GM12878 (cell line): ENCODE data around the gene AP2S1. TPM values are rescaled to one million over a fixed set of nuclear protein-coding genes. Genes with fewer than 3 reads are reported as not detected.

Experiments
- ATAC-seq: fragments of 200-7000 bp; cut with Tn5 transposase; 3 replicates; pipeline ENCODE4 v1.9.1; 2020; ENCODE audit warnings: mild to moderate bottlenecking, moderate library complexity
- BruUV-seq: library from RNA; stranded (reverse); fragments of 400-500 nt; replicated peaks from 2 replicates; lab custom pipeline; 2021; lab: Mats Ljungman, UMichigan
- CTCF ChIA-PET: fragments of 300-600 bp; sonication (Branson Sonifier 250); formaldehyde crosslinking; extraction: SDS; loops from one replicate; lab custom pipeline; 2021; ENCODE audit warnings: inconsistent platforms; lab: Yijun Ruan, JAX
- POLR2A ChIA-PET: fragments of 350-600 bp; formaldehyde crosslinking; extraction: SDS; loops from one replicate; lab custom pipeline; 2021; ENCODE audit warnings: inconsistent platforms; lab: Charles Lee
- RAD21 ChIA-PET: fragments of 300-600 bp; sonication (Branson Sonifier 250); formaldehyde crosslinking; loops from one replicate; lab custom pipeline; 2023; ENCODE audit warnings: antibody characterized with exemption; ENCODE audit not compliant: unreplicated experiment; lab: Charles Lee
- SMC1A ChIA-PET: fragments of 300-600 bp; sonication (Branson Sonifier 250); formaldehyde crosslinking; loops from one replicate; lab custom pipeline; 2023; ENCODE audit not compliant: unreplicated experiment, uncharacterized antibody; lab: Charles Lee
- DNase-seq: peaks from one replicate; pipeline ENCODE4 v3.0.0-alpha.2; 2011; ENCODE audit warnings: low read depth, low spot score
- FAIRE-seq: peaks from 3 replicates; lab custom pipeline; 2011; peaks lifted over from hg19 to GRCh38; lab: Jason Lieb, UNC
- H2AFZ ChIP-seq: 2 replicates; pipeline ENCODE4 v1.6.0; 2011; ENCODE audit warnings: low read depth, low read length, control low read depth; ENCODE audit not compliant: control insufficient read depth
- H3K27ac ChIP-seq: 2 replicates; pipeline ENCODE4 v1.5.1; 2011; ENCODE audit warnings: control low read depth; ENCODE audit not compliant: control insufficient read depth, insufficient read depth
- H3K27me3 ChIP-seq, 2 experiments: replicated peaks in 1 of 2; 2 replicates each; pipeline versions ENCODE4 v1.6.0 to v1.6.1; 2011; ENCODE audit warnings: low read length in 1 of 2; ENCODE audit not compliant: control insufficient read depth in 2 of 2, insufficient read depth in 2 of 2
- H3K36me3 ChIP-seq, 2 experiments: 2 replicates each; pipeline ENCODE4 v1.5.1; 2011; ENCODE audit warnings: low read length in 1 of 2; ENCODE audit not compliant: control insufficient read depth in 2 of 2, insufficient read depth in 2 of 2
- H3K4me1 ChIP-seq: 2 replicates; pipeline ENCODE4 v1.6.1; 2011; ENCODE audit warnings: mild to moderate bottlenecking, low read length, moderate library complexity, mixed read lengths; ENCODE audit not compliant: control insufficient read depth, insufficient read depth
- H3K4me2 ChIP-seq: 2 replicates; pipeline ENCODE4 v1.6.0; 2011; ENCODE audit warnings: control low read depth; ENCODE audit not compliant: control insufficient read depth, insufficient read depth
- H3K4me3 ChIP-seq: fragments of 200-600 bp; sonication (generic); 2 replicates; pipeline ENCODE4 v1.5.1; 2016
- H3K79me2 ChIP-seq: 2 replicates; pipeline ENCODE4 v1.6.0; 2011; ENCODE audit warnings: low read length; ENCODE audit not compliant: control insufficient read depth, insufficient read depth
- H3K9ac ChIP-seq: 2 replicates; pipeline ENCODE4 v1.8.0; 2011; ENCODE audit warnings: low read length, control low read depth, mixed read lengths; ENCODE audit not compliant: control insufficient read depth, insufficient read depth
- H3K9me3 ChIP-seq: replicated peaks from 3 replicates; pipeline ENCODE4 v1.5.1; 2011; ENCODE audit warnings: mild to moderate bottlenecking, low read length; ENCODE audit not compliant: control insufficient read depth, insufficient read depth
- H4K20me1 ChIP-seq: 2 replicates; pipeline ENCODE4 v1.6.0; 2011; ENCODE audit not compliant: control insufficient read depth, insufficient read depth
- BRCA1 ChIP-seq: IDR thresholded peaks from 2 replicates; pipeline ENCODE4 v1.6.1; 2011; ENCODE audit warnings: low read depth, low read length, improper control_type of control experiment
- EGR1 ChIP-seq, 2 experiments: IDR thresholded peaks; 1 replicate in 1 of 2; 2 replicates in 1 of 2; pipeline ENCODE4 v1.6.1; 2011 to 2012; ENCODE audit warnings: low read depth in 2 of 2, low read length in 2 of 2, borderline replicate concordance in 1 of 2, mild to moderate bottlenecking in 1 of 2, moderate library complexity in 1 of 2
- EZH2 ChIP-seq: IDR thresholded peaks from 2 replicates; pipeline ENCODE4 v1.6.1; 2012; ENCODE audit warnings: low read depth, mild to moderate bottlenecking, control low read depth, inconsistent platforms, low read length, borderline replicate concordance; ENCODE audit not compliant: control insufficient read depth
- IKZF1 ChIP-seq: fragments of 450-650 bp; conservative IDR thresholded peaks from 2 replicates; pipeline ENCODE4 v1.6.1; 2017; ENCODE audit warnings: antibody characterized with exemption, mild to moderate bottlenecking
- MEF2B ChIP-seq: fragments of 450-650 bp; IDR thresholded peaks from 2 replicates; pipeline ENCODE4 v1.6.1; 2018; ENCODE audit warnings: mild to moderate bottlenecking, moderate library complexity; ENCODE audit not compliant: partially characterized antibody, poor library complexity, severe bottlenecking
- NR2F1 ChIP-seq: fragments of 450-650 bp; conservative IDR thresholded peaks from 2 replicates; pipeline ENCODE4 v1.6.1; 2017; ENCODE audit warnings: mild to moderate bottlenecking
- RCOR1 ChIP-seq: conservative IDR thresholded peaks from 2 replicates; pipeline ENCODE4 v1.6.1; 2012; ENCODE audit warnings: low read depth, low read length, improper control_type of control experiment
- SPI1 ChIP-seq: IDR thresholded peaks from 2 replicates; pipeline ENCODE4 v1.6.1; 2011; ENCODE audit warnings: low read depth, mild to moderate bottlenecking, low read length, moderate library complexity, borderline replicate concordance; ENCODE audit not compliant: insufficient read depth
- SRF ChIP-seq, 2 experiments: IDR thresholded peaks; 2 replicates each; pipeline ENCODE4 v1.6.1; 2011; ENCODE audit warnings: low read depth in 2 of 2, low read length in 2 of 2, mild to moderate bottlenecking in 1 of 2, moderate library complexity in 1 of 2
- SUZ12 ChIP-seq: fragments of 200-600 bp; sonication (generic); IDR thresholded peaks from one replicate; pipeline ENCODE4 v1.6.1; 2018; ENCODE audit warnings: antibody characterized with exemption, mild to moderate bottlenecking; ENCODE audit not compliant: unreplicated experiment
- WGBS: methylation state at CpG from one replicate; pipeline ENCODE4 v1.1.6; 2016; ENCODE audit warnings: low lambda C conversion rate; ENCODE audit not compliant: insufficient replicate concordance, insufficient coverage; ENCODE audit errors: missing lambda C conversion rate; 5-methylcytosine and 5-hydroxymethylcytosine counted together
- in situ Hi-C: fragments of 300-500 bp; cut with MboI; formaldehyde crosslinking; loops from 9 replicates; pipeline ENCODE4 v1.14.3; 2018; ENCODE audit warnings: mixed read lengths
- intact Hi-C: fragments of 100-400 bp; cut with micrococcal nuclease; formaldehyde crosslinking; loops from one replicate; pipeline ENCODE4 v1.14.2; 2022; ENCODE audit not compliant: unreplicated experiment
- polyA plus RNA-seq, 11 experiments: library from polyadenylated mRNA; depleted of rRNA in 4 of 11; unstranded in 6 of 11; stranded (reverse) in 5 of 11; fragments of >200 nt; fragmentation: Nextera tagmentation in 4 of 11; fragmentation: Illumina TruSeq in 1 of 11; extraction: Ambion mirVana in 4 of 11; extraction: Trizol in 1 of 11; gene quantifications; 1 replicate in 1 of 11; 2 replicates in 10 of 11; pipeline versions ENCODE4 v1.2.1 to v1.2.3, GENCODE V29; 2011 to 2016; ENCODE audit warnings: inconsistent platforms in 2 of 11, missing spikeins in 2 of 11, low read depth in 1 of 11
- total RNA-seq, 4 experiments: library from RNA; depleted of rRNA in 3 of 4; stranded (reverse); fragments of >200 nt in 3 of 4; fragmentation: Illumina TruSeq in 1 of 4; extraction: Trizol in 1 of 4; gene quantifications; 2 replicates each; pipeline versions ENCODE4 v1.2.1 to v1.2.3, GENCODE V29; 2013 to 2021

Gene AP2S1
- total and polyA plus RNA-seq, 10 of the 15 experiments (the other 5 are each of a cell fraction or from before 2014, with no cell fraction given) = 10.8 to 239 (median 104) TPM

DNA sequence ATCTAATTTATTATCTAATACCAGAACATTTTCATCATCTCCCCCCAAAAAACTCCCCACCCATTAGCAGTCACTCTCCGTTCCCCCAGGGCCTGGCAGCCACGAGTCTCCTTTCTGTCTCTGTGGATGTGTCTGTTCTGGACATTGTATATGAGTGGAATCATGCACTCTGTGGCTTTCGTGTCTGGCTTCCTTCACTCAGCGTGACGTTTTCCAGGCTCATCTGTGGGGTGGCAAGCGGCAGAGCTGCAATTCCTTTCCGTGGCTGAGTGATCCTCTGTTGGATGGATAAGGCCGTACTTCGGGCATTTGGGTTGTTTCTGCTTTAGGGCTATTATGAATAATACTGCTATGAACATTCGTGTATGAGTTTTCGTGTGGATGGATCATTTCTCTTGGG, 3.1 kb downstream of the AP2S1 start:
- CTCF ChIA-PET = interaction anchor here (1.8 to 13.4 kb wide), 2 partner anchors 89 to 96 kb away, joined by 9 to 134 read pairs; no protein-coding TSS in a partner anchor
- H3K9ac ChIP-seq = no peak overlapping the region

DNA sequence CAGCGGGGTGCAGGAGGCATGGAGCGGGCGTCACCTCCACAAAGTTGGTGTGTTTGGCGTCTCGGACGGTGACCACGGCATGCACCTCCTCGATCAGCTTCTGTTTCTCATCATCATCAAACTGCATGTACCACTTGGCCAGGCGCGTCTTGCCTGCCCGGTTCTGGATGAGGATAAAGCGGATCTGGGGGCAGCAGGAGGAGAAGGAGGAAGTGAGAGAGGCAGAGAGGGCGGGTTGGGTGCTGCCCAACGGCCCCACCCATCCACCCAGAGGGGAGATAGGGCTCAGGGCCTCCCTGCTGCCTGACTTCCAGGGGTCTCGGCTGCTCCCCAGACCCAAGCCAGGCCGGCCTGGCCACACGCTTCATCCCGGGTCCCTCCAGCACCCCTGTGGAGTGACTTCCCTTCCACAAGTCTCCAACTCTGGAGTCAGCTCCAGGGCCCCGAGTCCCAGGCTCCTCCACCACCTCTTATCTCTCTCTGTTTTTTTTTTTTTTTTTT, 4.6 kb downstream of the AP2S1 start:
- intact Hi-C loops = no loop called here
- in situ Hi-C loops = no loop called here

More for the DNA sequence above, 3.1 kb downstream of the AP2S1 start:
- intact Hi-C loops = no loop called here
- Histone ChIP-seq H3K9me3 (no peaks in the 10 kb centered on the region), H3K4me2 (no peak overlapping the region), H3K4me3 (no peak overlapping the region), H3K36me3 (peaks cover 0 to 9% of the 10 kb centered on the region in 2 experiments; a peak in 2 of 4 replicates), H4K20me1 (no peaks in the 10 kb centered on the region), H3K27ac (no peak overlapping the region), H3K79me2 (peaks cover 14% of the 10 kb centered on the region), H3K4me1 (peaks cover 3% of the 10 kb centered on the region; the same call in 1 of the 2 replicates), H3K27me3 (no peaks in the 10 kb centered on the region), H2AFZ (no peak overlapping the region)
- POLR2A ChIA-PET = no interaction called here
- in situ Hi-C loops = no loop called here
- SMC1A ChIA-PET = interaction anchor here (0.9 to 1.0 kb wide), 2 partner anchors 17 to 89 kb away, joined by 3 to 4 read pairs; no protein-coding TSS in a partner anchor
- no peak for DNase-seq
- RAD21 ChIA-PET = no interaction called here
- no peak for TF ChIP-seq NR2F1
- no peak for TF ChIP-seq MEF2B
- no peak for TF ChIP-seq EGR1 (IDR thresholded peaks at IDR 0.05; ENCODE audit: borderline replicate concordance in 1 of 2, low read depth in 2 of 2, low read length in 2 of 2)
- no peak for TF ChIP-seq EZH2
- FAIRE-seq = no peak
- 91% methylated on average over 11 of the region's 11 CpGs for WGBS
- ATAC-seq = no peak
- TSS peak; percentile 77 for BruUV-seq

More for the DNA sequence above, 4.6 kb downstream of the AP2S1 start:
- peaks cover 14% of the 10 kb centered on the region for H3K79me2 ChIP-seq
- H3K4me1 ChIP-seq = peaks cover 3% of the 10 kb centered on the region; the same call in 1 of the 2 replicates
- ATAC-seq (no peak), DNase-seq (no peak)
- POLR2A ChIA-PET = interaction anchor here (0.5 to 1.1 kb wide), 3 partner anchors 33 to 226 kb away, joined by 3 read pairs; no protein-coding TSS in a partner anchor
- H3K36me3 ChIP-seq = peaks cover 0 to 9% of the 10 kb centered on the region in 2 experiments; a peak in 2 of 4 replicates
- 88% methylated on average over 17 of the region's 19 CpGs for WGBS
- no peak overlapping the region for H3K4me3 ChIP-seq
- no TSS peak for BruUV-seq
- H3K4me2 ChIP-seq = no peak overlapping the region
- H3K27ac ChIP-seq = no peak overlapping the region
- CTCF ChIA-PET = interaction anchor here (1.8 to 13.4 kb wide), 2 partner anchors 88 to 95 kb away, joined by 9 to 134 read pairs; no protein-coding TSS in a partner anchor
- no peak overlapping the region for H3K9ac ChIP-seq
- no peaks in the 10 kb centered on the region for H3K9me3 ChIP-seq
- no peaks in the 10 kb centered on the region for H4K20me1 ChIP-seq
- TF ChIP-seq SRF (IDR thresholded peaks at IDR 0.05; ENCODE audit: low read depth in 2 of 2, low read length in 2 of 2) = no peak
- no peak for TF ChIP-seq SUZ12
- no peak for TF ChIP-seq IKZF1
- no peak for TF ChIP-seq BRCA1
- TF ChIP-seq RCOR1 = no peak
- TF ChIP-seq SPI1 = peak; percentile 78; the same call in 1 of the 2 replicates
- TF ChIP-seq, all 136 proteins: peak for 1
- no peak overlapping the region for H2AFZ ChIP-seq
- RAD21 ChIA-PET = no interaction called here
- SMC1A ChIA-PET = no interaction called here
- no peak for FAIRE-seq
- no peaks in the 10 kb centered on the region for H3K27me3 ChIP-seq
